Measurements from ENCODE around the gene PRKRA. TPM values are rescaled to one million over a fixed set of nuclear protein-coding genes. Genes with fewer than 3 reads are reported as not detected.

PRKRA gene
- total and polyA plus RNA-seq, 9 of the 15 experiments (the other 6 are each of a cell fraction or from before 2014, with no cell fraction given) = 14.1 to 78.1 (median 52.3) TPM

- TF ChIP-seq ZBTB2 (IDR thresholded peaks at IDR 0.05) (0 out of 2 replicates have a peak, but pooled peaks have one; percentile 27), HDAC1 (IDR thresholded peaks at IDR 0.05) (peak in 1 of 2 experiments; percentile 80; a peak in 2 of 4 replicates), KDM1A (IDR thresholded peaks at IDR 0.05) (peak; percentile 57 to 72; a peak in 1 of 4 replicates), SP2 (IDR thresholded peaks at IDR 0.05; ENCODE audit: extremely low read depth, low read depth, low read length, poor library complexity, severe bottlenecking) (no peak), MTA2 (IDR thresholded peaks at IDR 0.05; ENCODE audit: low read depth) (0 out of 2 replicates have a peak, but pooled peaks have one; percentile 4), ZNF75A (CRISPR knock-in tag; IDR thresholded peaks at IDR 0.05) (no peak), SRSF7 (optimal IDR thresholded peaks at IDR 0.05; ENCODE audit: low read depth, low read length) (no peak), ZNF140 (CRISPR knock-in tag; IDR thresholded peaks at IDR 0.05) (no peak), ZNF217 (CRISPR knock-in tag; IDR thresholded peaks at IDR 0.05) (no peak), TCF7 (IDR thresholded peaks at IDR 0.05; ENCODE audit: borderline replicate concordance) (no peak), THRA (IDR thresholded peaks at IDR 0.05) (no peak), CBX1 (IDR thresholded peaks at IDR 0.05; ENCODE audit: low read depth) (peak; percentile 58), ZKSCAN8 (CRISPR knock-in tag; IDR thresholded peaks at IDR 0.05) (no peak), BCOR (IDR thresholded peaks at IDR 0.05) (peak; percentile 37), ATF2 (CRISPR knock-in tag; IDR thresholded peaks at IDR 0.05) (no peak)
- TF ChIP-seq, protein P1, sequence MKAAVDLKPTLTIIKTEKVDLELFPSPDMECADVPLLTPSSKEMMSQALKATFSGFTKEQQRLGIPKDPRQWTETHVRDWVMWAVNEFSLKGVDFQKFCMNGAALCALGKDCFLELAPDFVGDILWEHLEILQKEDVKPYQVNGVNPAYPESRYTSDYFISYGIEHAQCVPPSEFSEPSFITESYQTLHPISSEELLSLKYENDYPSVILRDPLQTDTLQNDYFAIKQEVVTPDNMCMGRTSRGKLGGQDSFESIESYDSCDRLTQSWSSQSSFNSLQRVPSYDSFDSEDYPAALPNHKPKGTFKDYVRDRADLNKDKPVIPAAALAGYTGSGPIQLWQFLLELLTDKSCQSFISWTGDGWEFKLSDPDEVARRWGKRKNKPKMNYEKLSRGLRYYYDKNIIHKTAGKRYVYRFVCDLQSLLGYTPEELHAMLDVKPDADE (conservative IDR thresholded peaks at IDR 0.05; ENCODE audit: control insufficient read depth, low read depth, low read length) = no peak
- TF ChIP-seq, protein P2, sequence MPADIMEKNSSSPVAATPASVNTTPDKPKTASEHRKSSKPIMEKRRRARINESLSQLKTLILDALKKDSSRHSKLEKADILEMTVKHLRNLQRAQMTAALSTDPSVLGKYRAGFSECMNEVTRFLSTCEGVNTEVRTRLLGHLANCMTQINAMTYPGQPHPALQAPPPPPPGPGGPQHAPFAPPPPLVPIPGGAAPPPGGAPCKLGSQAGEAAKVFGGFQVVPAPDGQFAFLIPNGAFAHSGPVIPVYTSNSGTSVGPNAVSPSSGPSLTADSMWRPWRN (IDR thresholded peaks at IDR 0.05; ENCODE audit: low read depth) = peak; percentile 54; the same call in 1 of the 2 replicates
These were observed 27.7 kb upstream of the PRKRA start, which contains the start of gene FKBP7 (continued) for GRCh38 chr2:178478439-178479274.

Data from K562 (cell line).